Left ventricle myocardium inferior (tissue), 1 donor: ENCODE data around the gene EIF3B. TPM values are rescaled to one million over a fixed set of nuclear protein-coding genes. Genes with fewer than 3 reads are reported as not detected.

Experiments used
- DNase-seq: peaks from one replicate; pipeline ENCODE4 v3.0.0-alpha.2; 2020
- H3K27ac ChIP-seq: fragments of 200-600 bp; replicated peaks from 2 replicates; pipeline ENCODE4 v1.8.0; 2021
- H3K27me3 ChIP-seq: fragments of 200-600 bp; 2 replicates; pipeline ENCODE4 v1.8.0; 2021; ENCODE audit warnings: low read depth
- H3K36me3 ChIP-seq: fragments of 200-600 bp; 2 replicates; pipeline ENCODE4 v1.8.0; 2021
- H3K4me1 ChIP-seq: fragments of 200-600 bp; 2 replicates; pipeline ENCODE4 v1.8.0; 2021
- H3K4me3 ChIP-seq: fragments of 200-600 bp; 2 replicates; pipeline ENCODE4 v1.8.0; 2021; ENCODE audit warnings: mild to moderate bottlenecking, moderate library complexity
- H3K9me3 ChIP-seq: fragments of 200-600 bp; replicated peaks from 2 replicates; pipeline ENCODE4 v1.8.0; 2021
- CTCF ChIP-seq: fragments of 200-600 bp; IDR thresholded peaks from 2 replicates; pipeline ENCODE4 v1.8.0; 2021; ENCODE audit warnings: antibody characterized with exemption, mild to moderate bottlenecking, borderline replicate concordance
- intact Hi-C: fragments of 100-400 bp; cut with micrococcal nuclease; formaldehyde crosslinking; loops from one replicate; pipeline ENCODE4 v1.11.0; 2022
- total RNA-seq: library from RNA; stranded (reverse); fragmentation: NEBNext Ultra II Directional; extraction: Animal tissue kit (Norgen Biotek cat#: 25700); gene quantifications from one replicate; pipeline ENCODE4 v1.2.1, GENCODE V29; 2021
- donor health status: DM: no; HTN: yes; CAD: no; lungs with severe emphysema.

Gene EIF3B
- total RNA-seq, 1 donor from 2014 or later = 68.9 TPM

GRCh38 chr7:2379161-2379560 lies 24.5 kb downstream of the EIF3B start:
- Histone ChIP-seq H3K4me1 (peaks cover 4% of the 10 kb centered on the region), H3K36me3 (peaks cover 70% of the 10 kb centered on the region), H3K27me3 (no peaks in the 10 kb centered on the region), H3K27ac (no peak overlapping the region), H3K9me3 (no peaks in the 10 kb centered on the region), H3K4me3 (no peak overlapping the region)
- TF ChIP-seq CTCF = no peak
- no peak for DNase-seq
- intact Hi-C loops = no loop called here

- Histone ChIP-seq H3K36me3 (peaks cover 62% of the 10 kb centered on the region), H3K9me3 (no peaks in the 10 kb centered on the region), H3K4me1 (peaks cover 4% of the 10 kb centered on the region), H3K27me3 (no peaks in the 10 kb centered on the region), H3K27ac (no peak overlapping the region), H3K4me3 (no peak overlapping the region)
- DNase-seq = no peak
- no peak for TF ChIP-seq CTCF
- intact Hi-C loops = no loop called here
Measured at GRCh38 chr7:2379821-2380450, 25.3 kb downstream of the EIF3B start.

- H3K4me3 ChIP-seq = no peak overlapping the region
- H3K27me3 ChIP-seq = no peaks in the 10 kb centered on the region
- H3K9me3 ChIP-seq = no peaks in the 10 kb centered on the region
- DNase-seq = no peak
- TF ChIP-seq CTCF = no peak
- no peak overlapping the region for H3K27ac ChIP-seq
- intact Hi-C loops = no loop called here
- peaks cover 4% of the 10 kb centered on the region for H3K4me1 ChIP-seq
- H3K36me3 ChIP-seq = peaks cover 57% of the 10 kb centered on the region
Measured at GRCh38 chr7:2380461-2380860, 25.8 kb downstream of the EIF3B start.

- H3K36me3 ChIP-seq = peaks cover 49% of the 10 kb centered on the region
- H3K27ac ChIP-seq = no peak overlapping the region
- TF ChIP-seq CTCF = no peak
- no peaks in the 10 kb centered on the region for H3K9me3 ChIP-seq
- peaks cover 4% of the 10 kb centered on the region for H3K4me1 ChIP-seq
- no peaks in the 10 kb centered on the region for H3K27me3 ChIP-seq
- DNase-seq = no peak
- intact Hi-C loops = no loop called here
- no peak overlapping the region for H3K4me3 ChIP-seq
Measured at GRCh38 chr7:2381227-2381626, 26.6 kb downstream of the EIF3B start.

- Histone ChIP-seq H3K9me3 (no peaks in the 10 kb centered on the region), H3K27ac (no peak overlapping the region), H3K36me3 (peaks cover 42% of the 10 kb centered on the region), H3K4me1 (peaks cover 4% of the 10 kb centered on the region), H3K27me3 (no peaks in the 10 kb centered on the region), H3K4me3 (no peak overlapping the region)
- no peak for TF ChIP-seq CTCF
- no peak for DNase-seq
- intact Hi-C loops = no loop called here
Measured at GRCh38 chr7:2381881-2382509, 27.4 kb downstream of the EIF3B start.
